Activated CD4-positive, CD25-positive, alpha-beta regulatory T cell treated with anti-CD3 and anti-CD28 coated beads, Interleukin-2, amount 50 U/mL, for 72 hours (primary cell): ENCODE measurements around the gene BAG1.

Experiments
- DNase-seq: peaks from one replicate; pipeline ENCODE4 v3.0.0; 2021

The BAG1 gene

GRCh38 chr9:33264473-33265177 lies at the start of gene BAG1, which contains the start of gene CHMP5:
Gene BAG1, minus strand, starts transcription at chr9:33264708.
Gene CHMP5, plus strand, starts transcription at chr9:33265049. Its CDS starts 30 bp downstream, at chr9:33265079.
- DNase-seq = peak; percentile 100

GRCh38 chr9:33311953-33312352 lies 47.4 kb upstream of the BAG1 start:
- no peak for DNase-seq

- DNase-seq = no peak
These were observed 46.2 kb upstream of the BAG1 start for GRCh38 chr9:33310748-33311147.

- DNase-seq = no peak
These were observed 45.4 kb upstream of the BAG1 start for GRCh38 chr9:33309903-33310302.

GRCh38 chr9:33307067-33307466 lies 42.6 kb upstream of the BAG1 start:
- DNase-seq = no peak

GRCh38 chr9:33306037-33306436 lies 41.5 kb upstream of the BAG1 start:
- no peak for DNase-seq

- DNase-seq = no peak
These were observed 39.9 kb upstream of the BAG1 start for GRCh38 chr9:33304362-33304761.

- DNase-seq = no peak
These were observed 36.0 kb upstream of the BAG1 start for GRCh38 chr9:33300546-33300945.

GRCh38 chr9:33297432-33297831 lies 32.9 kb upstream of the BAG1 start:
- no peak for DNase-seq

GRCh38 chr9:33295571-33295970 lies 31.1 kb upstream of the BAG1 start:
- DNase-seq = no peak

GRCh38 chr9:33294670-33295432 lies 30.3 kb upstream of the BAG1 start:
- no peak for DNase-seq

- DNase-seq = no peak
These were observed 29.3 kb upstream of the BAG1 start for GRCh38 chr9:33293782-33294181.

GRCh38 chr9:33291901-33292300 lies 27.4 kb upstream of the BAG1 start:
- DNase-seq = no peak

- DNase-seq = no peak
These were observed 26.5 kb upstream of the BAG1 start for GRCh38 chr9:33291031-33291397.

GRCh38 chr9:33290247-33291030 lies 25.9 kb upstream of the BAG1 start, which contains the start of gene NFX1:
Gene NFX1, plus strand, starts transcription at chr9:33290516. Its CDS starts 57 bp downstream, at chr9:33290573.
- peak; percentile 97 for DNase-seq

- DNase-seq = no peak
These were observed 25.4 kb upstream of the BAG1 start for GRCh38 chr9:33289936-33290246.

GRCh38 chr9:33289496-33289895 lies 25.0 kb upstream of the BAG1 start:
- DNase-seq = peak; percentile 48

- peak; percentile 36 for DNase-seq
These were observed 24.4 kb upstream of the BAG1 start for GRCh38 chr9:33288828-33289483.

- DNase-seq = no peak
These were observed 23.7 kb upstream of the BAG1 start for GRCh38 chr9:33288235-33288634.

GRCh38 chr9:33287087-33287490 lies 22.6 kb upstream of the BAG1 start:
- DNase-seq = no peak

GRCh38 chr9:33285502-33285901 lies 21.0 kb upstream of the BAG1 start:
- no peak for DNase-seq

GRCh38 chr9:33277484-33277883 lies 13.0 kb upstream of the BAG1 start:
- no peak for DNase-seq

GRCh38 chr9:33273972-33274328 lies 9.4 kb upstream of the BAG1 start:
- no peak for DNase-seq
